ENCODE measurements around the gene GZMB.
A peak's percentile ranks its signal among the peaks of the same experiment; 100 is the strongest.
"Not testable (repeated sequence)": the region's sequence is repeated elsewhere in the genome, so short reads cannot be mapped to it uniquely, and the experiment has no call there.

The GZMB gene

GRCh38 chr14:24630872-24631477, 3.0 kb downstream of the GZMB start:
- DNase-seq, result peak; percentile 81

GRCh38 chr14:24630087-24630871, 3.7 kb downstream of the GZMB start:
- peak; percentile 86 for DNase-seq

GRCh38 chr14:24629521-24629920, 4.5 kb downstream of the GZMB start:
- DNase-seq, result no peak

- no peak for DNase-seq
Measured at GRCh38 chr14:24613747-24614146, 20.2 kb downstream of the GZMB start.

- no peak for DNase-seq
Measured at GRCh38 chr14:24613241-24613640, 20.7 kb downstream of the GZMB start.

- DNase-seq, result no peak
Measured at GRCh38 chr14:24612196-24612595, 21.8 kb downstream of the GZMB start.

GRCh38 chr14:24609655-24610344, 24.2 kb downstream of the GZMB start, which contains the start of gene GZMH:
GZMH (minus strand) TSS chr14:24609685; CDS start chr14:24609613, 72 bp downstream.
- DNase-seq, result no peak

- DNase-seq, result no peak
Measured at GRCh38 chr14:24607635-24608514, 26.1 kb downstream of the GZMB start.

GRCh38 chr14:24607081-24607480, 26.9 kb downstream of the GZMB start:
- no peak for DNase-seq

GRCh38 chr14:24606297-24606696, 27.7 kb downstream of the GZMB start:
- DNase-seq, result no peak

GRCh38 chr14:24605435-24606190, 28.4 kb downstream of the GZMB start:
- DNase-seq, result peak; percentile 86

- no peak for DNase-seq
Measured at GRCh38 chr14:24597403-24597802, 36.6 kb downstream of the GZMB start.

GRCh38 chr14:24595073-24595808, 38.7 kb downstream of the GZMB start:
- DNase-seq, result no peak

- DNase-seq, result not testable (repeated sequence)
Measured at GRCh38 chr14:24591004-24591403, 43.0 kb downstream of the GZMB start.

GRCh38 chr14:24584402-24584801, 49.6 kb downstream of the GZMB start:
- DNase-seq, result not testable (repeated sequence)

All from activated CD8-positive, alpha-beta memory T cell treated with anti-CD3 and anti-CD28 coated beads, Interleukin-2, amount 50 U/mL, for 48 hours (primary cell).